GM10248 (cell line): ENCODE measurements around the gene PPP1R13L.

Source experiments
- CTCF ChIA-PET: fragments of 300-600 bp; sonication (Branson Sonifier 250); formaldehyde crosslinking; extraction: SDS; loops from one replicate; lab custom pipeline; 2021; ENCODE audit warnings: antibody characterized with exemption; lab: Yijun Ruan, JAX
- POLR2A ChIA-PET: fragments of 350-650 bp; sonication (Branson Sonifier 250); formaldehyde crosslinking; extraction: SDS; loops from one replicate; lab custom pipeline; 2020; ENCODE audit warnings: antibody characterized with exemption; lab: Yijun Ruan, JAX
- DNase-seq: peaks from one replicate; pipeline ENCODE4 v3.0.0; 2012; ENCODE audit errors: extremely low spot score
- TF ChIP-seq, protein P1 (sequence below): IDR thresholded peaks from 2 replicates; pipeline ENCODE4 v1.5.1; 2012; ENCODE audit warnings: mild to moderate bottlenecking, low read depth; ENCODE audit errors: extremely low read depth, missing control alignments, control extremely low read depth

The PPP1R13L gene

DNA sequence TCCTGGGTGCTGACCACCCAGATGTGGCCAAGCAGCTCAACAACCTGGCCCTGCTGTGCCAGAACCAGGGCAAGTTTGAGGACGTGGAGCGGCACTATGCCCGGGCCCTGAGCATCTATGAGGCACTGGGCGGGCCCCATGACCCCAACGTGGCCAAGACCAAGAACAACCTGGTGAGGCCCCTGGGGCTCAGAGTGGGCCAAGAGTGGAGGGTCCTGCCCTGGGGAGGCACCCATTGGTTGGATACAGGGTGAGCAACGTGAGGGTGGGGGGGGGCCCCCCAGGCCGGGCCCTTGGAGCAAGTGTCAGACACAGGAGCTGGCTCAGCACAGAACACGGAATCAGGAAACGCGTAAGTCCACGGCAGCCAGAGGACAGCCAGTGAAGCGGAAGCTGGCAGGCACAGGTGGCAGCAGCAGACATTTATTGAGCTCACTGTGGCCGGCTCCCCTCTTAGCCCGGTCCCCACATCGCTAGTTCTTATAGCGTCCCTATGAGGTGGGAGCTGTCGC, 55.4 kb downstream of the PPP1R13L start:
- TF ChIP-seq, protein P1, sequence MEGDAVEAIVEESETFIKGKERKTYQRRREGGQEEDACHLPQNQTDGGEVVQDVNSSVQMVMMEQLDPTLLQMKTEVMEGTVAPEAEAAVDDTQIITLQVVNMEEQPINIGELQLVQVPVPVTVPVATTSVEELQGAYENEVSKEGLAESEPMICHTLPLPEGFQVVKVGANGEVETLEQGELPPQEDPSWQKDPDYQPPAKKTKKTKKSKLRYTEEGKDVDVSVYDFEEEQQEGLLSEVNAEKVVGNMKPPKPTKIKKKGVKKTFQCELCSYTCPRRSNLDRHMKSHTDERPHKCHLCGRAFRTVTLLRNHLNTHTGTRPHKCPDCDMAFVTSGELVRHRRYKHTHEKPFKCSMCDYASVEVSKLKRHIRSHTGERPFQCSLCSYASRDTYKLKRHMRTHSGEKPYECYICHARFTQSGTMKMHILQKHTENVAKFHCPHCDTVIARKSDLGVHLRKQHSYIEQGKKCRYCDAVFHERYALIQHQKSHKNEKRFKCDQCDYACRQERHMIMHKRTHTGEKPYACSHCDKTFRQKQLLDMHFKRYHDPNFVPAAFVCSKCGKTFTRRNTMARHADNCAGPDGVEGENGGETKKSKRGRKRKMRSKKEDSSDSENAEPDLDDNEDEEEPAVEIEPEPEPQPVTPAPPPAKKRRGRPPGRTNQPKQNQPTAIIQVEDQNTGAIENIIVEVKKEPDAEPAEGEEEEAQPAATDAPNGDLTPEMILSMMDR = no peak
- DNase-seq = no peak
- ChIA-PET POLR2A (no interaction called here), CTCF (interaction anchor here (1.0 to 1.4 kb wide), 2 partner anchors 10 to 15 kb away, joined by 3 read pairs; no protein-coding TSS in a partner anchor)

- TF ChIP-seq, protein P1 = no peak
- POLR2A ChIA-PET = no interaction called here
- DNase-seq = no peak
- CTCF ChIA-PET = no interaction called here
Measured at GRCh38 chr19:45349126-45349415, 55.8 kb downstream of the PPP1R13L start.

DNA sequence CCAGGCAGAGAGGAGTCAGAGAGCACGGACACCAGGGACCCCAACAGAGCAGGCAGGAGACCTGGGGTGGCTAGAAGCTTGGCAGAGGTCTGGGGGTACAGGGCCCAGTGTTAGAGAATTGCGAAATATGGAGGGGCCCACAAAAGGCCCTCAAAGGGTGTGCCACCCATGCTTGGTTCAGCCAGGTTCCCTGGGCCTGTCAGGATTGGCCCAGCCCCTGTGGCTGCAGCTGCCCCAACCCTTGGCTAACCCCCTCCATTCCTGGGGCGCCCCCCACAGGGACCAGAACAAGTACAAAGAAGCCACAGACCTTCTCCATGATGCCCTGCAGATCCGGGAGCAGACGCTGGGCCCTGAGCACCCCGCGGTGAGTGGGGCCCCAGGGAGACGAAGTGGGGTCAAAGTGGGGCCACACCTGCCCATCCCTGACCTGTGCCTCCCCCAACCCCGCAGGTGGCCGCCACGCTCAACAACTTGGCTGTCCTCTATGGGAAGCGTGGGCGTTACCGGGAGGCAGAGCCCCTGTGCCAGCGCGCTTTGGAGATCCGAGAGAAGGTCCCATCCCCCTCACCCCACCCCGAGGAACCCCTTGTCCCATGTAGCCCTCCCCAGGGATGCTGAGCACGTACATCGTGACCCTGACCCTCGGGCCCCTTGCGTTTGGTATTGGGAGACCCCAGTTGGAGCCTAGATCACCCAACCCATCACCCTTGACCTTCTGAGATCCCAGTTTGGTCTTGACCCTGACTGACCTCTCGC, 56.3 kb downstream of the PPP1R13L start:
- ChIA-PET CTCF (interaction anchor here (1.5 kb wide), 1 partner anchor 10 kb away, joined by 4 read pairs; no protein-coding TSS in a partner anchor), POLR2A (no interaction called here)
- TF ChIP-seq, protein P1 = no peak
- no peak for DNase-seq

- TF ChIP-seq, protein P1 = no peak
- DNase-seq = no peak
- ChIA-PET CTCF (interaction anchor here (1.5 kb wide), 1 partner anchor 9 kb away, joined by 4 read pairs; no protein-coding TSS in a partner anchor), POLR2A (no interaction called here)
Measured at GRCh38 chr19:45347570-45348366, 57.1 kb downstream of the PPP1R13L start.

DNA sequence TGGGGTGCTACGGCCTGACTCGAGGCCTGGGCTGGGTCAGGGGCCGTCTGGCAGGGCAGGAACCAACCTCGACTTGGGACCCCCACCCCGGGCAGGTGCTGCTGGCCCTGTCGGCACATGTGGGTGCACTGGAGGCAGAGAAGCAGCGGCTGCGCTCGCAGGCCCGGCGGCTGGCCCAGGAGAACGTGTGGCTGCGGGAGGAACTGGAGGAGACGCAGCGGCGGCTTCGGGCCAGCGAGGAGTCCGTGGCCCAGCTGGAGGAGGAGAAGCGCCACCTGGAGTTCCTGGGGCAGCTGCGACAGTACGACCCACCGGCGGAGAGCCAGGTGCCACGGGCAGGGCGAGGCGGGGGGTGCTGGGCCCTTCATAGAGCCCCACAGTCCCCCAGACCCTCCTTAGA, 58.4 kb downstream of the PPP1R13L start:
- TF ChIP-seq, protein P1 = no peak
- no peak for DNase-seq
- ChIA-PET POLR2A (no interaction called here), CTCF (no interaction called here)

- TF ChIP-seq, protein P1 = no peak
- DNase-seq = no peak
- ChIA-PET POLR2A (no interaction called here), CTCF (no interaction called here)
Measured at GRCh38 chr19:45345506-45345860, 59.4 kb downstream of the PPP1R13L start.
